H9 (cell line): Measurements from ENCODE around the gene MRM2. TPM values are rescaled to one million over a fixed set of nuclear protein-coding genes. Genes with fewer than 3 reads are reported as not detected.

Experiments
- DNase-seq: peaks from one replicate; pipeline ENCODE4 v3.0.0-alpha.2; 2017
- H2AFZ ChIP-seq: one replicate; pipeline ENCODE4 v1.6.1; 2013; ENCODE audit warnings: mild to moderate bottlenecking, low read length, control low read depth, moderate library complexity
- H2AK5ac ChIP-seq: 2 replicates; pipeline ENCODE4 v1.6.1; 2013; ENCODE audit warnings: low read length, control low read depth, mixed read lengths; ENCODE audit not compliant: insufficient read length
- H2BK120ac ChIP-seq: one replicate; pipeline ENCODE4 v1.6.1; 2013; ENCODE audit warnings: low read depth, mild to moderate bottlenecking, low read length, control low read depth, inconsistent platforms; ENCODE audit not compliant: poor library complexity, severe bottlenecking
- H2BK12ac ChIP-seq: 2 replicates; pipeline ENCODE4 v1.6.1; 2013; ENCODE audit warnings: low read length, control low read depth, mixed read lengths, low read depth; ENCODE audit not compliant: insufficient read length
- H2BK15ac ChIP-seq: 2 replicates; pipeline ENCODE4 v1.6.1; 2013; ENCODE audit warnings: low read depth, low read length, control low read depth
- H2BK20ac ChIP-seq: one replicate; pipeline ENCODE4 v1.6.1; 2013; ENCODE audit warnings: low read depth, mild to moderate bottlenecking, low read length, control low read depth, inconsistent platforms; ENCODE audit not compliant: poor library complexity, severe bottlenecking
- H2BK5ac ChIP-seq: 2 replicates; pipeline ENCODE4 v1.6.1; 2013; ENCODE audit warnings: low read length, control low read depth, mixed read lengths; ENCODE audit not compliant: insufficient read length
- H3K14ac ChIP-seq: 2 replicates; pipeline ENCODE4 v1.6.1; 2013; ENCODE audit warnings: low read length, control low read depth; ENCODE audit not compliant: insufficient read depth
- H3K18ac ChIP-seq: 2 replicates; pipeline ENCODE4 v1.6.1; 2013; ENCODE audit warnings: low read depth, mild to moderate bottlenecking, mixed read lengths, low read length, control low read depth; ENCODE audit not compliant: insufficient read length
- H3K23ac ChIP-seq: 2 replicates; pipeline ENCODE4 v1.6.1; 2013; ENCODE audit warnings: low read length, control low read depth, mixed read lengths, low read depth; ENCODE audit not compliant: insufficient read length
- H3K23me2 ChIP-seq: 2 replicates; pipeline ENCODE4 v1.6.1; 2013; ENCODE audit warnings: low read depth, mild to moderate bottlenecking, mixed read lengths, low read length, control low read depth; ENCODE audit not compliant: insufficient read length, poor library complexity, severe bottlenecking
- H3K27ac ChIP-seq: 2 replicates; pipeline ENCODE4 v1.5.1; 2013; ENCODE audit warnings: low read length, control low read depth, mixed read lengths, low read depth; ENCODE audit not compliant: insufficient read length
- H3K27me3 ChIP-seq: 2 replicates; pipeline ENCODE4 v1.6.1; 2013; ENCODE audit warnings: low read length, control low read depth, inconsistent platforms; ENCODE audit not compliant: insufficient read depth
- H3K4ac ChIP-seq: 2 replicates; pipeline ENCODE4 v1.6.1; 2013; ENCODE audit warnings: low read depth, mild to moderate bottlenecking, control low read depth, inconsistent platforms, low read length, moderate library complexity
- H3K4me1 ChIP-seq: 2 replicates; pipeline ENCODE4 v1.6.1; 2013; ENCODE audit warnings: low read length, control low read depth, inconsistent platforms; ENCODE audit not compliant: insufficient read depth
- H3K4me2 ChIP-seq: 2 replicates; pipeline ENCODE4 v1.6.1; 2013; ENCODE audit warnings: low read length, control low read depth, mixed read lengths; ENCODE audit not compliant: insufficient read length, insufficient read depth
- H3K56ac ChIP-seq: 2 replicates; pipeline ENCODE4 v1.6.1; 2013; ENCODE audit warnings: low read depth, mild to moderate bottlenecking, mixed read lengths, low read length, control low read depth; ENCODE audit not compliant: insufficient read length
- H3K79me1 ChIP-seq: 2 replicates; pipeline ENCODE4 v1.6.1; 2013; ENCODE audit warnings: low read depth, mild to moderate bottlenecking, moderate library complexity, low read length, control low read depth, inconsistent platforms; ENCODE audit not compliant: insufficient read depth, poor library complexity, severe bottlenecking
- H3K79me2 ChIP-seq: 2 replicates; pipeline ENCODE4 v1.6.1; 2013; ENCODE audit warnings: low read length, control low read depth, inconsistent platforms; ENCODE audit not compliant: insufficient read depth
- H3K9ac ChIP-seq: 2 replicates; pipeline ENCODE4 v1.6.1; 2013; ENCODE audit warnings: low read length, control low read depth, mixed read lengths; ENCODE audit not compliant: insufficient read length; ENCODE audit errors: extremely low read depth
- H3K9me3 ChIP-seq: one replicate; pipeline ENCODE4 v1.6.1; 2013; ENCODE audit warnings: low read depth, low read length, inconsistent platforms; ENCODE audit not compliant: control insufficient read depth
- H3T11ph ChIP-seq: one replicate; pipeline ENCODE4 v1.6.1; 2013; ENCODE audit warnings: mild to moderate bottlenecking, low read length, control low read depth, inconsistent platforms
- H4K20me1 ChIP-seq: one replicate; pipeline ENCODE4 v1.6.1; 2013; ENCODE audit not compliant: control insufficient read depth, insufficient read length, insufficient read depth
- H4K5ac ChIP-seq: 2 replicates; pipeline ENCODE4 v1.6.1; 2013; ENCODE audit warnings: low read depth, mild to moderate bottlenecking, mixed read lengths, low read length, control low read depth; ENCODE audit not compliant: insufficient read length
- H4K8ac ChIP-seq: replicated peaks from 2 replicates; pipeline ENCODE4 v1.6.1; 2013; ENCODE audit warnings: low read length, control low read depth, mixed read lengths, low read depth; ENCODE audit not compliant: insufficient read length
- H4K91ac ChIP-seq: 2 replicates; pipeline ENCODE4 v1.6.1; 2013; ENCODE audit warnings: low read depth, mild to moderate bottlenecking, moderate library complexity, mixed read lengths, low read length, control low read depth; ENCODE audit not compliant: insufficient read length
- H3K27ac Mint-ChIP-seq, 3 experiments: 2 replicates in 2 of 3; 3 replicates in 1 of 3; pipeline ENCODE4 v1.8.0; 2020 to 2021; ENCODE audit warnings: mixed read lengths in 3 of 3, mild to moderate bottlenecking in 1 of 3, moderate library complexity in 1 of 3
- H3K27me3 Mint-ChIP-seq: 2 replicates; pipeline ENCODE4 v1.8.0; 2021; ENCODE audit warnings: low read depth, mild to moderate bottlenecking, moderate library complexity, mixed read lengths
- H3K36me3 Mint-ChIP-seq, 3 experiments: 2 replicates in 2 of 3; 3 replicates in 1 of 3; pipeline ENCODE4 v1.8.0; 2020 to 2021; ENCODE audit warnings: low read depth in 3 of 3, mixed read lengths in 3 of 3; ENCODE audit not compliant: insufficient read depth in 1 of 3
- H3K4me1 Mint-ChIP-seq, 2 experiments: 2 replicates each; pipeline ENCODE4 v1.8.0; 2020; ENCODE audit warnings: mixed read lengths in 2 of 2
- H3K4me3 Mint-ChIP-seq, 2 experiments: 2 replicates in 1 of 2; 3 replicates in 1 of 2; pipeline ENCODE4 v1.8.0; 2020 to 2021; ENCODE audit warnings: mild to moderate bottlenecking in 2 of 2, mixed read lengths in 2 of 2, moderate library complexity in 1 of 2
- H3K9me3 Mint-ChIP-seq, 2 experiments: 2 replicates in 1 of 2; 3 replicates in 1 of 2; pipeline ENCODE4 v1.8.0; 2020; ENCODE audit warnings: mild to moderate bottlenecking in 2 of 2, mixed read lengths in 2 of 2, moderate library complexity in 1 of 2
- CTCF ChIP-seq: fragments of 200-600 bp; sonication (generic); conservative IDR thresholded peaks from 3 replicates; pipeline ENCODE4 v1.8.0; 2021; ENCODE audit warnings: antibody characterized with exemption, mild to moderate bottlenecking
- WGBS: extraction: QIAGEN DNeasy Blood & Tissue Kit; methylation state at CpG from one replicate; pipeline ENCODE4 v1.1.7; 2013; ENCODE audit warnings: missing lambda C conversion rate, low lambda C conversion rate, mixed read lengths; ENCODE audit not compliant: insufficient read length; ENCODE audit errors: extremely low coverage; 5-methylcytosine and 5-hydroxymethylcytosine counted together
- total RNA-seq: library from RNA; stranded (reverse); gene quantifications from 2 replicates; pipeline ENCODE4 v1.2.1, GENCODE V29; 2021

The MRM2 gene
- total RNA-seq, 1 experiment from 2014 or later = 59.0 TPM

DNA sequence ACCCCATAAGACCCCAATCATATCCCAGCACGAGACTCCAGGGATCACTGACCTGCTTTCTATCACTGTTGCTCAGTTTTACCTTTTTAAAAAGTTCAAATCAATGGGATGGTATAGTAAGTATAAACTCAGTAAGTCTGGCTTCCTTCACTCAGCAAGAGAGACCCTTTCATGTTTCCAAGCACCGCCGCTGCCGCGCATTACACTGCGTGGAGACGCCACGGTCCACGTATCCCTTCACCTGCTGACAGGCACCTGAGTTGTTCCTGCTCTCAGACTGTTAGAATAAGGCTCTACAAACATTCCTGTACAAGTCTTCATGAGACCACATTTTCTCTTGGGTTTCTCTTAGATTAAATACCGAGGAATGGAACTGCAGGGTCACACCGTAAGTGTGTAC is 37.6 kb downstream of the MRM2 start:
- Histone ChIP-seq H3K4me2 (no peak overlapping the region), H4K8ac (no peak overlapping the region), H2AFZ (no peak overlapping the region), H2BK5ac (no peak overlapping the region), H3K18ac (no peak overlapping the region), H3K79me2 (no peaks in the 10 kb centered on the region), H3K23me2 (no peaks in the 10 kb centered on the region), H2AK5ac (no peak overlapping the region), H2BK12ac (no peak overlapping the region), H2BK20ac (no peak overlapping the region), H4K5ac (no peak overlapping the region), H3T11ph (no peak overlapping the region), H3K14ac (no peak overlapping the region), H3K79me1 (no peaks in the 10 kb centered on the region), H3K23ac (no peak overlapping the region), H2BK15ac (no peak overlapping the region), H4K20me1 (no peaks in the 10 kb centered on the region), H3K9me3 (no peaks in the 10 kb centered on the region), H3K27me3 (no peaks in the 10 kb centered on the region), H3K27ac (no peak overlapping the region), H3K4me1 (no peaks in the 10 kb centered on the region), H2BK120ac (no peak overlapping the region), H3K9ac (no peak overlapping the region), H3K4ac (no peak overlapping the region), H4K91ac (no peak overlapping the region), H3K56ac (no peak overlapping the region)
- Mint-ChIP-seq H3K27me3 (no peaks in the 10 kb centered on the region), H3K9me3 (no peaks in the 10 kb centered on the region; a peak in 1 of 5 replicates), H3K4me3 (no peak overlapping the region), H3K4me1 (no peaks in the 10 kb centered on the region), H3K36me3 (peaks cover 25 to 44% (median 44%) of the 10 kb centered on the region in 3 experiments; a peak in 6 of 7 replicates), H3K27ac (peak overlapping the region in 2 of 3 experiments; percentile 73 to 90; a peak in 4 of 7 replicates)
- no peak for TF ChIP-seq CTCF
- no peak for DNase-seq
- WGBS = no CpG with 5 or more reads among the region's 11 CpGs
